Measurements from ENCODE around the gene HBB.

DNA sequence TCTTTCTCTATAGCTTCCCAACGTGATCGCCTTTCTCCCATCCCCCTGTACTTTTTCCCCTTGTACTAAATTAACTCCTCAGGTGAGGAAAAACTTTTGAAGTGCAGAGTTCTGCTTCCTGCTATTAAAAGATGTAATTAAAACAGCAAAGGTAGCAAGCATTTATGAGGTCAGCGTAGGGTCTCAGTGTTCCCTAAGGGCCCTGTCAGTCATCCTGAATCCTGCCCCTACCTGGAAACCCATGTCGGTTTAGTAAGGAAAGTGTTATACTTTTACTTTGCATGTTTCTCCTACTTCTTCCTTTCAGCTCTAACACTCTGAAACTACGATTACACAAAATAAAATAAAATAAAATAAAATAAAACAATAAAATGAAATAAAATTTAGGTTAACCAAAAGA is 1.3 kb upstream of the HBB start:
- no peak for TF ChIP-seq EZH2phosphoT487 (IDR thresholded peaks at IDR 0.05; ENCODE audit: low read depth)
- TF ChIP-seq, protein P1, sequence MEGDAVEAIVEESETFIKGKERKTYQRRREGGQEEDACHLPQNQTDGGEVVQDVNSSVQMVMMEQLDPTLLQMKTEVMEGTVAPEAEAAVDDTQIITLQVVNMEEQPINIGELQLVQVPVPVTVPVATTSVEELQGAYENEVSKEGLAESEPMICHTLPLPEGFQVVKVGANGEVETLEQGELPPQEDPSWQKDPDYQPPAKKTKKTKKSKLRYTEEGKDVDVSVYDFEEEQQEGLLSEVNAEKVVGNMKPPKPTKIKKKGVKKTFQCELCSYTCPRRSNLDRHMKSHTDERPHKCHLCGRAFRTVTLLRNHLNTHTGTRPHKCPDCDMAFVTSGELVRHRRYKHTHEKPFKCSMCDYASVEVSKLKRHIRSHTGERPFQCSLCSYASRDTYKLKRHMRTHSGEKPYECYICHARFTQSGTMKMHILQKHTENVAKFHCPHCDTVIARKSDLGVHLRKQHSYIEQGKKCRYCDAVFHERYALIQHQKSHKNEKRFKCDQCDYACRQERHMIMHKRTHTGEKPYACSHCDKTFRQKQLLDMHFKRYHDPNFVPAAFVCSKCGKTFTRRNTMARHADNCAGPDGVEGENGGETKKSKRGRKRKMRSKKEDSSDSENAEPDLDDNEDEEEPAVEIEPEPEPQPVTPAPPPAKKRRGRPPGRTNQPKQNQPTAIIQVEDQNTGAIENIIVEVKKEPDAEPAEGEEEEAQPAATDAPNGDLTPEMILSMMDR (IDR thresholded peaks at IDR 0.05; ENCODE audit: low read depth, low read length), result no peak
